Muscle of arm (tissue), 12 donors: ENCODE measurements around the gene ADARB2. TPM values are rescaled to one million over a fixed set of nuclear protein-coding genes. Genes with fewer than 3 reads are reported as not detected.
"Not testable (repeated sequence)": the region's sequence is repeated elsewhere in the genome, so short reads cannot be mapped to it uniquely, and the experiment has no call there.

Source experiments
- DNase-seq: peaks from one replicate; pipeline ENCODE4 v3.0.0-alpha.2; 2013
- polyA plus RNA-seq, 12 donors: library from polyadenylated mRNA; unstranded; fragments of 120-200 nt; gene quantifications; one replicate each; pipeline ENCODE4 v1.2.1, GENCODE V29; 2013; ENCODE audit not compliant: insufficient read length in 12 of 12

ADARB2 gene
- polyA plus RNA-seq, 12 donors = 0.07 to 0.48 (median 0.32) TPM; not detected in 2

DNA sequence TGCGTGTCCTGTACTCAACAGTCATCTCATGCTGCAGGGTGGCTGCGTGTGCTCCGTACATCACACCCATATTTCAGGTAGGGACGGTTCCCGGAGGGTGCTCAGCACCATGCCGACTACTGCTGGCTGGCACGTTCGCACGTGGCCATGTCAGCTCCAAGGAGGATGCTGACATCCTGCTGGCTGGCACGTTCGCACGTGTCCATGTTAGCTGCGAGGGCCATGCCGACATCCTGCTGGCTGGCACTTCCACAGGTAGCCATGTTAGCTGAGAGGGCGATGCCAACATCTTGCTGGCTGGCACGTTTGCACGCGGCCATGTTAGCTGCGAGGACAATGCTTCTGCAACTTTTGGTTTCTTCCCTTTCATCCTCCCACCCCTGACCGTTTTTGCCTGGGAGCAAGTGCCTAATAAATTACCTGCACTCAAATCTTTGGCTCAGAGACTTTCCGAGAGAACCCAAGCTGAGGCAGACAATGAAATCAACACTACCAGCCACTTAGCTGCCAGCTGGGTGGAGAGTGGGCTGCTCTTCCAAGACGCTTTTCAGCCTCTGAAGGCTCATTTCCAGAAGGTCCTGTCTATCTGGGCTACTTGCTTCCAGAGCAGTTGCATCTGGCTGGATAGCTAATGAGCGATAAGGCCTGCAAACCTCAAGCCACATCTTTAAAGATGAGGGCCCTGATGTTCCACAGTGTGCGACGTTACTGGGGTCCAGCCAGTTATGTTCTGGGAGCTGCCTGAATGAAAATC, 576.6 kb downstream of the ADARB2 start:
- DNase-seq = no peak

DNA sequence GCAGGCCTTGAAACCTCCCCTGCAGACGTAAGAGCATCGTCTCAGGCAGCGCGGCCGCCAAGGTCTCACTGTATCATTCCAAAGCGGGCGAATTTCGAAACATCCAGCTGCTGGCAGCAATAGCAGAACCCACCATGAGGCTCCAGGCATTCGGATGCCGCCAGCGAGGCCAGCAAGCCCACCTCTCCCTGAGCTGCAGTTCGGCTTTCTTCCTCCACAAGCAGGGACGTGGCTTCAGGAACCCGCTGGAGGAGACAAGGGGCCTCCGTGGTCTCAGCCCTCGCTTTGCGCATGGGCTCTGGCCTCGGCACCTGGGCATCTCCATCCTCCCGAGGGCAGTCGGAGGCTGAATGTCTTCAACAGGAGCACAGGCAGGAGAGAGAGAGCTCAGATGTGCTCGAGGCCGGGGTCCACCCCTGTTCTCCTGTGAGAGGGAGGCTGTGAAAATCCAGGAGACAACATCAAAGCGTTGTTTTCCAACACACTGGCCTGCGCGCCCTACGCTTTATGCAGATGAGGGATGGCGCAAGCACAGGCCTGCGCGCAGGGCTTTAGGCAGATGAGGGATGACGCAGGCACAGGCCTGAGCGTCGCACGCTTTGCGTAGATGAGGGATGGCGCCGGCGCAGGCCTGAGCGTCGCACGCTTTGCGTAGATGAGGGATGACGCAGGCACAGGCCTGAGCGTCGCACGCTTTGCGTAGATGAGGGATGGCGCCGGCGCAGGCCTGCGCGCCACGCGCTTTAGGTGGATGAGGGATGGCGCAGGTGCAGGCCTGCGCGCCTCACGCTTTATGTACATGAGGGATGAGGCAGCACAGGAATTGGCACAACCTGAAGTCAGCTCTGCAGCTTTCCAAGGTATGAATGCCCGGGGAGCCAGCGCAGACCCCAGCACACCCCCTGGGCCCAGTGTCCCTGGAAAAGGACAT, 577.9 kb downstream of the ADARB2 start:
- DNase-seq = no peak

DNA sequence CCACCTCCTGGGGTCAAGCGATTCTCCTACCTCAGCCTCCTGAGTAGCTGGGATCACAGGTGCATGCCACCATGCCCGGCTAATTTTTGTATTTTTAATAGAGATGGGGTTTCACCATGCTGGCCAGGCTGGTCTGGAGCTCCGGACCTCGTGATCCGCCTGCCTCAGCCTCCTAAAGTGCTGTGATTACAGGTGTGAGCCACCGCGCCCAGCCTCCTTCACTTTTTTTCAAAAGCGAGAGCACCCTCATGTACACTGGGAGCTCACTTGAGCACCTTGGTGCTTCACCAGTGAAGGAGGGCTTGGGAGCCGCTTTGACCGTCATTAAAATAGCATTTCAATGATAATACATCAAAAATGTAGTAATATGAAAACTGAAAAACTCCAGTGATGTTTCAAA, 578.8 kb downstream of the ADARB2 start:
- DNase-seq = not testable (repeated sequence)

DNA sequence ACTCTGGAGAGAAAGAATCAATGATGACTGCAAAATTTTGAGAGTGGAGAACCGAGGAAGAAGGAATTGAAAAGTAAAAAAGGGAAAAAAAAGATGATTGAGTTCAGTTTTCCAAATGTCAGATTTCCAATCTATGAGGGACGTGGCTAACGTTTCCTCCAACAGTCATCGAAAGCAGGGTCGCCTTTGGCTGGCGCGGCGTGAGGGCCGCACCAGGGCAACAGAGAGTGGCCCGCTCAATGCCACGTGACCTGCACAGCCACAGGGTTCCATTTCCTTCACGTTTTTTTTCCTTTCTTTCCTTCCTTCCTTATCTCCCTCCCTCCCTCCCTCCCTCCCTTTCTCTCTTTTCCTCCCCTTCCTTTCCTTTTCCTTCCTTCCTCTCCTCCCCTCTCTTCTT, 579.3 kb downstream of the ADARB2 start:
- DNase-seq = no peak

DNA sequence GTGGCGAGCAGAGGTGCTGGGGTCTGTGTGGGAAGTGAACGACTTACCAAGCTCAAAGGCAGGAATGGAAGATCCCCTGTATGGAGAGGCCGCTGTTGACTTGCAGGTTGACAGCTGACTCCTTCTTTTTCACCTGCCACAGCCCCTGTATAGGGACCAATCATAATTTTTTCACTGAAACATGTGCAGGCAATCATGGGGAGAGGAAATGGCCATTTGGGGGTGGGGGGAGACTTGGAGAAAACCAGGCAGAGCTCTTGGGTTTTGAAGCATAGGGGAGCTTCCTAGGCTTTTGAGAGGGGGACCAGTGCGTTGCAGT, 579.8 kb downstream of the ADARB2 start:
- DNase-seq = no peak

DNA sequence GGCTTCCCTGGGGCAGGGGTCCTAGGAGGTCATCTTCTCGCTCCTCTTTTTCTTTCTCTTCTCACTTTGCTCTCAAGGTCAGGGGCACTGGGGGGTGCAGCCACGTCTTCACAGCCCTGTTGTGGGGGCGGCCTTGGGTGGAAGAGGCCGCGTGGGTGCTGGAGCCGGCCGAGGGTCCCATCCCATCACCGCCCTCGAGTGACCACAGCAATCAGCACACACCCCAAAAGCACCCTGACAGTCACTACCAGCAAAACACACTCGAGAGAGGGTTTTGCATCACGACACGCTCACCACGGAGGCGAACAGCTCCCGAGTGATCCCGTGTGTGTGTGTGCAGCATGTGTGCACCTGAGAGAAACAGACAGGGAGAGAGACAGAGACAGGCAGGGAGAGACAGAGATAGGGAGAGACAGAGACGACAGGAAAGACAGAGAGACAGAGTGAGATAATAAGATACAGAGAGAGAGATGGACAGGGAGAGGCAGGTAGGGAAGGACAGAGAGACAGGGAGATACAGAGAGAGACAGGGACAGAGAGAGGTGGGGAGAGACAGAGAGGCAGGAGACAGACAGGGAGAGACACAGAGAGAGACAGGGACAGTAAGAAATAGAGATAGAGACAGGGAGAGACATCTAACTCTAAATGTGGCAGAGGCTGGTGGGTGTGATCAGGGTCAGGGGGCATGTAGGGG, 580.3 kb downstream of the ADARB2 start:
- DNase-seq = no peak

DNA sequence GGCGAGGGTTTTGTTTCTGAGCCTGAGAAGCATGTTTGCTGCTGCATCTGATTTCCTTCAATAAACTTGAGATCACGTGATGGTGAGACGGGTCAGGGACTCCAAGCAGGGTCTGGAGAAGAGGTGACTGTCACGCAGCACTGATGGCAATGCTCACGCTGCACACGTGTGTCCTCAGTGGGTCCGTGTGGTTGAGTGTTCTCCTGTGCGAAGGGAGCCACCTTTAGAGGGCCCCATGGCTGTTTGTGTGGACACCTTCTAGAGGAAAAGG, 580.8 kb downstream of the ADARB2 start:
- DNase-seq = no peak

DNA sequence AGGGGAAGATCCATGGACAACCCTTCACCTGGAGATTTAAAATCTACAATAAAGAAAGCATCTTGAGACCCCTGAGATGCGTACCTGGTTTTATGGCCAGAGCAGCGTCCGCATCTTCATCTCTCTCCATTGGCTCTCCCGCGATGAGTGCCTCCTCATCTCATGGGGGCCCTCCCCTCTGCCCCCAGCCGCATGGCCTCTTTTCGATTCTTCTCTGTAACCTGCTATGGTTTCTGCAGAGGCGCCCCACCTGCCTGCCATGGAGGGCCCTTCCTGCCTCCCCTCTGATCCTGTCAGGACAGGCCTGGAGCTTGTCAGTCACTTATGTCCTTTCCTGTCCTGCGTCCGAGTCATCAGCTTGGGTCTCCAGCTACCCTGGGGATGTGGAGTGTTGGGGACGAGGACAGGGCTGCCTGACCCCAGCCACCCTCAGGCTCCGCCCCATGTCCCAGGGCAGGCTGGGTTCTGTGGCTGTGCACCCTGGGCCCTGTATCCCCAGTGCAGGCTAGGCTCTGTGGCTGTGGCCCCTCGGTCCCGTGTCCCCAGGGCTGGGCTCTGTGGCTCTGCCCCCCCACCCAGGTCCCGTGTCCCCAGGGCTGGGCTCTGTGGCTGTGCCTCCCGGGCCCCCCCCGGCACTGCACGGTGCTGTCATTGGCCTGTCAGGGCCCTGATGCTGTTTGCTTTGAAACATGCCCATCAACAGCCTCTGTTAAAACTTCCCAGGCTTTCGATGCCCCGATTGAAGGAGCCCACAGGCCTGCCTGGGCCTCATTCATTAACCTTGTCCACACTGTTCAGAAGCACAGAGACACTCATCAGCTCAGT, 581.3 kb downstream of the ADARB2 start:
- DNase-seq = no peak

DNA sequence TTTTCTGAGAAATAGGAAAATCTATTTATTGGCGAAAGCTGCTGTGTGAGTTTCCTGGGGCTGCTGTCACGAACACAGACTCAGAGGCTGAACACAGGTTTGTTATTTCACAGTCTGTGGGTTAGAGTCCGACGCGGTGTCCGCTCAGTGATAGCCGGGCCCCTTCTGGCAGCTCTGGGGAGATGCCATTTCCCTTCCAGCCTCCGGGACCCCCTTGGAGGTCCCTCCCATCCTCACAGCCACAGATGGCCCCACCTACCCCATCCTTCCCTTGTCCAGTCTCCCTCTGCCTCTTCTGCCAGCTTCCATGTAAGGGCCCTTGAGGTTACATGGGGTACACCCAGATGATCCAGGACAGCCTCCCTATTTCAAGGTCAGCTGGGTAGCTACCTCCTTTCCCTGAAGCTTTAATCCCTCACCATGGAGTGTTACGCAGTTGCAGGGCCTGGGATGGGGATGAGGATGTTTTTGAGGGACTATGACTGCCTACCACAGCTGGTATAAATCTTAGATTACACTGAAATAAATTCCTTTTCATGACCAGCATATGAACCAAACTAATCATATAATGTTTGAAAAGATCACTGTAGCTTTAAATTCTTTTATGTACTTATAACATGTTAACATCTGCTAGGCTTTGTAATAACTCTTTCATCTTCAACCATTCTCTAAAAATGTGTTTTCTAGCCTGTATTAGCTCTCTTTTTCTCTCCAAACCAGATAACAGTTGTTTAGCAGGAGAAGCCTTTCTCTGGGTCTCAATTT, 582.6 kb downstream of the ADARB2 start:
- no peak for DNase-seq

DNA sequence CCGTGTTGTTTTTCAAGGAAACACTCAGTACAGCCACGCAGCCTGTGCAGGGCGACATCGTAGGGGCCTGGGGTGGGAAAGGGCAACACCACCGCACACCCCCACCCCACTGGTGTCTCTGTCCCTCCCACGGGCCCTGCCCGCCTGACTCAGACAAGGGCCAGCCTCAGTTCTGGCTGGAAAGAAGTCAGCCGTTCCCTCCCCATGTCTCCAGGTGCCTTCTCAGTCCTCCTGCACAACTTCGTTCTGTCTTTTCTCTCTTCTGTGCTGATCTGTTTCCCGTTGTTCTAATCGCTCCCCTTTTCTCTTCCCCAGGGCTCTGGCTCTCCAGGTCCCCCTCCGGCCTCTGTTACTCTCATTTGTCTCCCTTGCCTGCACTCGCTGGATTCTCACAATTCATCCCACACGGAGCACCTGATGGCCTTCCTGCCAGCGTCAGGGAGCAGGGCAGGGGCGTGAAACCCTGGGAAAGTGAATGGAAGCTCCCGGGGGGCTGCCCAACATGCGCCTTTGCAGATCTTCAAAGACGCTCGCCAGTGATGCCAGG, 583.4 kb downstream of the ADARB2 start:
- no peak for DNase-seq

DNA sequence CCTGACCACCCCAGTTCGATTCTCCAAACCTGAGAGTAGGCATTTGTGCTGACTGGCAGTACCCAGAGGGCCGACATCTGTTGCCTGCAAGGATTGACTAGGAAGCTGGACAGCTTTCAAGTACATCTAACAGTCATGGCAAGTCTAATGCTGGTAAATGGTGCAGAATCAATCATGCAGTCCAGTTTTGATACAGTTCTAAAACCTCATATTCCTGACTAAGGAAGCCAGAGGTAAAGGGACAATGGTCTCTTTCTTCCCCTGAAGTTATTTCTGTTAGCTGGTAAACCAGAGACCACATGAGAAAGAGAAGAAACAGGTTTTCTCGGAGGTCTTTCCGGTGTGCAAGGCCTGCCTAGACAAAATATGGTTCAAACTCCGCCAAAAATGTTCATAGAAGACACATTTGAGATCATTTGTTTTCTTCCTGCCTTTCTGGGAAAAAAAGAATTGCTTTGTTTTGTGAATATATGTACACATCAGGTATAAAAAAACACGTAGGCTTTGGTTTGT, 584.0 kb downstream of the ADARB2 start:
- no peak for DNase-seq

DNA sequence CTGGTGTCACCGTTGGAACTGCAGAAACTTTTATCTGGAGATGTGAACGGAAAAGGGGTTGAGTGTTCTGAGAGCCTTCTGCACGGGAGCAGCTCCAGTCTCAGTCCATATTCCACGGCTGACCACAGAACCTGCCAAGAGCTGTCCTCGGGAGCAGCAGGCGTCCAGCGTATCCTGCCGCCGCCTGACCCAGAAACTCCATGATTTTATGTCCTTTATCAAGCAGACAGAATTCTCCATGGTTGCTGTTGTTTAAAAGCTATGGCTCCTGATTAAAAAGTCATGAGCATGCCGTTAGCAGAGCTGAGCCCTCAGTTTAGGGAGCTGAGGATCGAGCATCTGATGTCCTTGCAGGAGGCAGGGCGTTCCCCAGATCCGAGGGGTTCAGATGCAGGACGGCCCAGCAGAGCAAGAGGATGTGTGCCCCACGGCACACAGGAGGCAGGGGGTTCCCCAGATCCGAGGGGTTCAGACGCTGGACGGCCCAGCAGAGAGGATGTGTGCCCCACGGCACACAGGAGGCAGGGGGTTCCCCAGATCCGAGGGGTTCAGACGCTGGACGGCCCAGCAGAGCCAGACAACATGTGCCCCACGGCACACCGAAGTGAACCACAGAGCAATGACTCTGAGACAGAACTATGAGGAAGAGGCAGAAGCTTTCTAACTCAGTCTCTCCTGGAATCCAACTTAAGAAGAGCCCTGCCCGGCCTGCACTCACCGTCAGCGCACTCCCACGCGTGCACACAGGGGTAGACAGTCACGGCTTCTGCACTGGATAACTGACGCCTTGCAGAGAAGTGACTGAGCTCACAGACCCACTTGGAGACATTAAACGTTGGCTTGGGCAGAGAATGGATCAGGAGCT, 584.7 kb downstream of the ADARB2 start:
- DNase-seq = no peak

DNA sequence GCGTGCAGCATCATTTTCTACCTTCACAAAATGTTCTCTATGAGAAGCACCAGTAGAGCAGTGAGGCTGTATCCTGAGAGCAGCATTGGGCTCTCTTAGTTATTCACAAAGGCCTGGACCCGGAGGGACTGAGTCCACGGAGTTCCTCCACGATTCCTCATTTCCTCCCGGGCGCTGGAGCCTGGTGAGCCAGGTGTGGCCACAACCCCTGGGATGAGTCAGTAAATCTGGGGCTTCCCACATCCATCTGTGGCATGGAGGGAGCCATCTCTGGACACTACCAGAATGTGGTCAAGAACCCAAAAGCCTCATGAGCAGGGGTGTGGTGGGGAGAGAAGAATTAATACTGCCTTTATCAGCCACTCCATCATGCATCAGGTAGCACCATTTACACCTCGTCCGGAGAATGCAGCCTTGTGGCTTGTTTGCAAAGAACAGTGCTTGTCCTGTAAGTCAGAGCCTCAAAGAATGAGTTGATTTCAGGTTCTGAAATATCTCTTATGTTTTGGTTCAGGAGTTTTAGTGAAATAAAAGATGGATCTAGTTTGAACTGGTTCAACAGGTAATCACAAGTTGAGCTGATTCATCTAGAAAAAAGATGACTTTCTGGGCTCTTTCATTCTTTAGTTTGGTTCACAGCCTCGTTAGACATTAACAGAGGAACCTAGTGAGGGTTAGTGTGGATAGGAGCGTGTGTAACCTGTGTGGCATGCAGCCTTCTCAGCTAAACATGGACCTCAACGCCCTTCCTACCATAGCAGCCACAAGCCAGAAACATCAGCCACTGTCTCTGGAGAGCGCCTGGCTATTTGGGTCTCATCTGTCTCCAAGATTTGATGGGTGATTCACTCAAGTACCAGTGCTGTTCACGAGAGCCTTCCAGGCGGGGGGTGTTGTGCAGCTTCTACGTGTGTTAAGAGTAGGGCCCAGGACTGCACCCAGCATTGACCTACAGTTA, 586.0 kb downstream of the ADARB2 start:
- no peak for DNase-seq

DNA sequence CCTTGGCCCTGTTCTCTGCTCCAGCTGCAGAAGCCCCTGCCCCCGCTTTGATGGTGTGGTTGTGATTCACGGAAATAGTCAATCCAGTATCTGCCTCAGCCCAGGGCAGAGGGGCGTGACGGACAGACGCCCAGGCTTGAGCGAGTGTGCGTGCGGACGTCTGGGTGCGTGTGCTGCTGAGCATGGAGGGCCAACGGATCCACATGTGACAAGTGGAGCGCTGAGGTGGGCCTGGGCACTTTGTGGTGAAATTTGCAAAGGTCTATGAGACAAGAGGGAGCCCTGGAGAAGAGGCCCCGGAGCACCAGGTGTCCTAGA, 586.7 kb downstream of the ADARB2 start:
- no peak for DNase-seq

DNA sequence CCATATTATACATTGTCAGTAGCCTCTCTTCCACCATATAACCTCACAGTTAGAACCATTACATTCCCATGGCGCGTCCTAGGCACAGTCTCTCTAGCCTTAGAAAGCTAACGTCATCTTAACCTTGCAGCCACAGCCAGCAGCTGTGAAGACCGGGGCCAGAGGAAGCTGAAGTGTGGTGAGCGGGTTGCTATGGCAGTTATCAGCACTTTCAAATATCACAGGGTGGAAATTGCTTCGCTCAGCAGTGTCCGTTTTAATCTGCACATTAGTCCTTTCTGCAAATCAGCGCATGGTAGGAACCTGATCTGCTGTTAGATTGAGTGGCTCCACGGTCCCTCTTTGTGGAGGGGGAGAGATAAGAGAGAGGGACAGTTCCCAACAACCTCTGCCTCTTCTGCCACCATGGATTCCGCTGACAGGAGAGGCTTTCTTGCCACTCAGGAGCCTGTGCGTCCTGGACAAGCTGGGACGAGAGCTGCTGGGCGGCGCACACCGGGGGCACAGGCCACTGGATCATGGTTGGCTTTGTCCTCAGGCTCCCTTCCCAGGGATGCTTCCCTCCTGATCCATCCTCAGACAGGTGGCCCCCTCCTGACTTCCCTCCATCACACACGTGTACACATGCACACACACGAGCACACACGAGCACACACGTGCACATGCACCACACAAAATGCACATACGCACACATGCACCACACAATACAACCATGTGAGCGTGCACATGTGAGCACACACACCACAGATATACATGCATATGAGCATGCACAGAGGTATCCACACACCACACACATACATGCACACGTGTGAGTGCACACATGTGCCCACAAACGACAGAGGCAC, 587.3 kb downstream of the ADARB2 start:
- DNase-seq = no peak

DNA sequence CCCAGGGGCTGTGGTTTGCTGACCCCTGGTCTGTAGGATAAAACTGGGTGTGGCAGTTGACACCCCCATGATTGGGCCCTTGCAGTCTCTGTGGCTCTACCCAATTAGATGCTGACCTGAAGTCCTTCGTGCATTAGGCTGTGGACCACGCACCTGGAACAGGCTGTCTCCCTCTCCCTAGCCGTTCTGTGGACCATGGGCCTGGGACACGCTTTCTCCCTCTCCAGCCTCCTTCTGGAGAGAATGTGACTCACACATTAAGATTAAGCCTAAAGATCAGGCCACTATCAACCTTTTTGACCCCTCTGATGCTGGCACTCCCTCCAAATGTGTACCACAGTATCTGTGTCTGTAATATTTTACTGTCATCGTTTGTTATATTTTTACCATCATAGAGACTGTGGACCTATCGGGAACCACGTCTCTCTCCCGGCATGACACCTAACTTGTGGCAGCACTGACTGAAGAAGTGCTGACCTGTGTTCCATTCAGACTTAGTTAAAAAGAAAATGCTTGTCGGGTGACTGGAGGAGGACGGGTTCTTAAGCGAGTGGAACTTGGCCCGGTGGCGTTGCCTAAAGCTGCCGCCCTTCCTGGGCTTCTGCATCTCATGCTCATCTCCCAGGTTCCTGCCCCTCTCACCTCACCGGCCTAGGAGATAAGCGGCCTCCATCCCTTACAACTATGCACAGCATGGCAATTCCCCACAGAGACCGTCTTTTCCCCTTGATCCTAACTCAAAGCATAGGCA, 588.3 kb downstream of the ADARB2 start:
- DNase-seq = no peak

DNA sequence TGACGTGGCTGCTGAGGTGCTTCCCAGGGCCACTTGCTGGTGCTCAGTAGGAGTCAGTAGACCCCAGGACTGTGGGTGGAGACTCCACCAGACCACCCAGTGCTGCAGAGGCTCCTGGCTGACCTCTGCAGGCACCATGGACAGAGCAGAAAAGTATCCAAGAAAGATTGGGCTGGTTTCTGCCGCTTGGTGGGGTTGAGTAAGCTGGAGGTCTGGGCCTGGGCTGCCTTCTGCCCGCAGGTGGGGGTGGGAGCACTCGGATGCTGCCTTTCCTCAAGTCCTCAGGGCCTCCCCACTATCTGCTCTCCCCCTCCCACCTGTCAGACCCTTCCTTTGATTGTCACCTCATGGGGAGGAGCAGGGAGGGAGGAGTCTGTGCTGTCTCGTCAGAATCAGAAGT, 589.5 kb downstream of the ADARB2 start:
- DNase-seq = no peak
